K562 (cell line): ENCODE measurements around the gene C11orf86. TPM values are rescaled to one million over a fixed set of nuclear protein-coding genes. Genes with fewer than 3 reads are reported as not detected.

ENCODE experiments used
- ATAC-seq: fragments of 200-7000 bp; cut with Tn5 transposase; 3 replicates; pipeline ENCODE4 v1.9.1; 2020; ENCODE audit warnings: moderate library complexity
- BruUV-seq: library from RNA; stranded (reverse); fragments of 400-500 nt; replicated peaks from 2 replicates; lab custom pipeline; 2021; lab: Mats Ljungman, UMichigan
- CTCF ChIA-PET: fragments of 300-600 bp; formaldehyde crosslinking; extraction: SDS; loops from one replicate; lab custom pipeline; 2021; ENCODE audit warnings: low intra/inter-chr PET ratio; lab: Yijun Ruan, JAX
- POLR2A ChIA-PET: fragments of 300-600, 350-650 bp; sonication (Branson Sonifier 250); formaldehyde crosslinking; extraction: SDS; loops from one replicate; lab custom pipeline; 2021; ENCODE audit warnings: antibody characterized with exemption, inconsistent platforms; lab: Yijun Ruan, JAX
- DNase-seq, 4 experiments: peaks; one replicate each; pipeline versions ENCODE4 v3.0.0 to v3.0.0-alpha.2; 2011 to 2018; ENCODE audit warnings: low spot score in 3 of 4, mixed read lengths in 3 of 4; ENCODE audit errors: extremely low read depth in 1 of 4
- FAIRE-seq: peaks from 2 replicates; lab custom pipeline; 2011; peaks lifted over from hg19 to GRCh38; lab: Jason Lieb, UNC
- H2AFZ ChIP-seq: 2 replicates; pipeline ENCODE4 v1.6.0; 2011; ENCODE audit warnings: low read depth, low read length, control low read depth, inconsistent platforms
- H3K27ac ChIP-seq: fragments of 200-600 bp; 3 replicates; pipeline ENCODE4 v1.8.0; 2011; ENCODE audit warnings: low read depth, mild to moderate bottlenecking, control low read depth, inconsistent platforms, low read length, moderate library complexity, mixed read lengths; ENCODE audit errors: extremely low read depth
- H3K27me3 ChIP-seq, 2 experiments: fragments of 300-600 bp in 1 of 2; 2 replicates in 1 of 2; 3 replicates in 1 of 2; pipeline versions ENCODE4 v1.6.0 to v1.8.0; 2011; ENCODE audit warnings: inconsistent platforms in 2 of 2, low read length in 2 of 2, mild to moderate bottlenecking in 1 of 2, mixed read lengths in 1 of 2, moderate library complexity in 1 of 2; ENCODE audit not compliant: control insufficient read depth in 2 of 2, insufficient read depth in 2 of 2
- H3K36me3 ChIP-seq: fragments of 300-600 bp; 3 replicates; pipeline ENCODE4 v1.8.0; 2011; ENCODE audit warnings: mild to moderate bottlenecking, low read length, inconsistent platforms; ENCODE audit not compliant: control insufficient read depth, insufficient read depth
- H3K4me1 ChIP-seq, 2 experiments: fragments of 200-600 bp in 1 of 2; replicated peaks in 1 of 2; 2 replicates in 1 of 2; 3 replicates in 1 of 2; pipeline versions ENCODE4 v1.5.1 to v1.8.0; 2011; ENCODE audit warnings: inconsistent platforms in 2 of 2, low read length in 2 of 2, mild to moderate bottlenecking in 1 of 2, mixed read lengths in 1 of 2, moderate library complexity in 1 of 2; ENCODE audit not compliant: control insufficient read depth in 2 of 2, insufficient read depth in 2 of 2
- H3K4me2 ChIP-seq: 2 replicates; pipeline ENCODE4 v1.6.1; 2011; ENCODE audit warnings: low read length, control low read depth, inconsistent platforms, mixed read lengths; ENCODE audit not compliant: insufficient read depth
- H3K4me3 ChIP-seq: fragments of 200-600 bp; sonication (generic), shearing (Covaris generic); 2 replicates; pipeline ENCODE4 v1.5.1; 2016; ENCODE audit warnings: control low read depth, inconsistent platforms
- H3K79me2 ChIP-seq: fragments of 200-600 bp; 3 replicates; pipeline ENCODE4 v1.8.0; 2011; ENCODE audit warnings: low read length, inconsistent platforms; ENCODE audit not compliant: control insufficient read depth, insufficient read depth
- H3K9ac ChIP-seq, 2 experiments: 2 replicates each; pipeline versions ENCODE4 v1.6.0 to v1.6.1; 2011; ENCODE audit warnings: low read depth in 2 of 2, low read length in 2 of 2, control low read depth in 1 of 2, inconsistent platforms in 1 of 2, mild to moderate bottlenecking in 1 of 2, mixed read lengths in 1 of 2; ENCODE audit not compliant: insufficient read depth in 1 of 2
- H3K9me1 ChIP-seq: one replicate; pipeline ENCODE4 v1.6.0; 2011; ENCODE audit warnings: inconsistent platforms, mild to moderate bottlenecking, low read length, moderate library complexity; ENCODE audit not compliant: control insufficient read depth, insufficient read depth
- H3K9me3 ChIP-seq: replicated peaks from 2 replicates; pipeline ENCODE4 v1.5.1; 2011; ENCODE audit warnings: low read depth, low read length, inconsistent platforms; ENCODE audit not compliant: control insufficient read depth, insufficient read depth
- H4K20me1 ChIP-seq: replicated peaks from 2 replicates; pipeline ENCODE4 v1.6.1; 2011; ENCODE audit warnings: low read length, inconsistent platforms, mixed read lengths; ENCODE audit not compliant: control insufficient read depth, insufficient read depth
- NFYB ChIP-seq: IDR thresholded peaks from 2 replicates; pipeline ENCODE4 v1.6.1; 2011; ENCODE audit warnings: mild to moderate bottlenecking, moderate library complexity; ENCODE audit not compliant: insufficient read length; ENCODE audit errors: extremely low read depth
- RUNX1 ChIP-seq: sonication (generic); IDR thresholded peaks from 2 replicates; pipeline ENCODE4 v1.6.1; 2016; ENCODE audit warnings: antibody characterized with exemption, low read depth
- USF1 ChIP-seq: sonication (generic); formaldehyde crosslinking; IDR thresholded peaks from 2 replicates; pipeline ENCODE4 v1.9.0; 2022; ENCODE audit warnings: mild to moderate bottlenecking, missing genetic modification reagents
- USF2 ChIP-seq: sonication (generic); formaldehyde crosslinking; IDR thresholded peaks from 2 replicates; pipeline ENCODE4 v1.5.0; 2020; ENCODE audit warnings: missing genetic modification reagents
- ZBED1 ChIP-seq: IDR thresholded peaks from 2 replicates; pipeline ENCODE4 v1.6.1; 2014
- WGBS: fragments of 100-300 bp; shearing (Covaris generic); methylation state at CpG from one replicate; pipeline ENCODE4 v1.1.6; 2016; ENCODE audit warnings: low coverage, mixed read lengths; ENCODE audit not compliant: insufficient coverage; ENCODE audit errors: missing lambda C conversion rate; 5-methylcytosine and 5-hydroxymethylcytosine counted together
- in situ Hi-C: fragments of 300-500 bp; cut with MboI; formaldehyde crosslinking; loops from 4 replicates; pipeline ENCODE4 v1.15.0; 2018; ENCODE audit warnings: inconsistent platforms, mixed read lengths
- intact Hi-C: fragments of 100-400 bp; cut with micrococcal nuclease; formaldehyde crosslinking; loops from 2 replicates; pipeline ENCODE4 v1.14.2; 2022
- polyA plus RNA-seq, 8 experiments: library from polyadenylated mRNA; depleted of rRNA in 4 of 8; stranded (reverse) in 5 of 8; unstranded in 3 of 8; fragments of >200 nt; fragmentation: Nextera tagmentation in 2 of 8; fragmentation: Illumina TruSeq in 1 of 8; extraction: Ambion mirVana in 2 of 8; extraction: Trizol in 1 of 8; gene quantifications; 2 replicates each; pipeline versions ENCODE4 v1.2.1 to v1.2.3, GENCODE V29; 2011 to 2014; ENCODE audit warnings: inconsistent platforms in 1 of 8, missing spikeins in 1 of 8
- total RNA-seq, 7 experiments: library from RNA; depleted of rRNA in 6 of 7; stranded (reverse); fragments of >200 nt in 6 of 7; fragmentation: Illumina TruSeq in 2 of 7; extraction: Trizol in 2 of 7; gene quantifications; 2 replicates each; pipeline versions ENCODE4 v1.2.1 to v1.2.3, GENCODE V29; 2011 to 2021; ENCODE audit warnings: low replicate concordance in 1 of 7

The C11orf86 gene
- total and polyA plus RNA-seq, 9 of the 15 experiments (the other 6 are each of a cell fraction or from before 2014, with no cell fraction given) = not detected

- TF ChIP-seq NFYB = peak; percentile 42
- peak; percentile 45 for TF ChIP-seq USF2 (CRISPR knock-in tag)
- TF ChIP-seq RUNX1 = no peak
- TF ChIP-seq USF1 (CRISPR knock-in tag) = peak; percentile 52; the same call in 1 of the 2 replicates
- TF ChIP-seq ZBED1 = no peak
- ChIA-PET CTCF (interaction anchor here (0.7 kb wide), 1 partner anchor 131 kb away, joined by 4 read pairs; no protein-coding TSS in a partner anchor), POLR2A (no interaction called here)
- intact Hi-C loops (loop anchor here (5.0 kb wide), 2 partner anchors 86 to 136 kb away; partner anchors contain the start of gene RCE1), in situ Hi-C loops (loop anchor here (5.0 kb wide), 1 partner anchor 126 kb away; no protein-coding TSS in a partner anchor)
- no peaks in the 10 kb centered on the region for H3K9me3 ChIP-seq
- no peak overlapping the region for H3K9ac ChIP-seq
- no TSS peak for BruUV-seq
- H3K4me3 ChIP-seq = no peak overlapping the region
- no peaks in the 10 kb centered on the region for H3K9me1 ChIP-seq
- FAIRE-seq (no peak), DNase-seq (no peak), ATAC-seq (no peak)
- H3K36me3 ChIP-seq = no peaks in the 10 kb centered on the region
- H2AFZ ChIP-seq = no peak overlapping the region
- no peak overlapping the region for H3K27ac ChIP-seq
- no peaks in the 10 kb centered on the region for H3K27me3 ChIP-seq
- WGBS = 79% methylated on average over 6 of the region's 6 CpGs
- H3K79me2 ChIP-seq = no peaks in the 10 kb centered on the region
- H3K4me2 ChIP-seq = no peak overlapping the region
- peaks cover 2 to 14% of the 10 kb centered on the region in 2 experiments; a peak in 4 of 5 replicates for H3K4me1 ChIP-seq
- no peaks in the 10 kb centered on the region for H4K20me1 ChIP-seq
Observed at GRCh38 chr11:66978717-66979116, 3.6 kb downstream of the C11orf86 start.
